Chondrocyte (in vitro differentiated cells): Measurements from ENCODE around the gene GSE1. TPM values are rescaled to one million over a fixed set of nuclear protein-coding genes. Genes with fewer than 3 reads are reported as not detected.

ENCODE experiments used
- DNase-seq: peaks from one replicate; pipeline ENCODE4 v3.0.0; 2021; ENCODE audit warnings: mixed read lengths, low spot score
- H3K27ac Mint-ChIP-seq: one replicate; pipeline ENCODE4 v1.8.0; 2021; ENCODE audit warnings: mild to moderate bottlenecking, moderate library complexity, mixed read lengths; ENCODE audit not compliant: unreplicated experiment
- H3K27me3 Mint-ChIP-seq: 2 replicates; pipeline ENCODE4 v1.8.0; 2021; ENCODE audit warnings: low read depth, mixed read lengths
- H3K36me3 Mint-ChIP-seq: 2 replicates; pipeline ENCODE4 v1.8.0; 2021; ENCODE audit warnings: low read depth, mixed read lengths
- H3K4me1 Mint-ChIP-seq: 2 replicates; pipeline ENCODE4 v1.8.0; 2021; ENCODE audit warnings: low read depth, mild to moderate bottlenecking, mixed read lengths
- H3K4me3 Mint-ChIP-seq: one replicate; pipeline ENCODE4 v1.8.0; 2021; ENCODE audit warnings: mild to moderate bottlenecking, moderate library complexity, mixed read lengths; ENCODE audit not compliant: unreplicated experiment
- H3K9me3 Mint-ChIP-seq: 2 replicates; pipeline ENCODE4 v1.8.0; 2021; ENCODE audit warnings: low read depth, mixed read lengths
- CTCF ChIP-seq: fragments of 200-600 bp; sonication (generic); IDR thresholded peaks from 2 replicates; pipeline ENCODE4 v1.5.0; 2021; ENCODE audit warnings: antibody characterized with exemption, mild to moderate bottlenecking, moderate library complexity
- total RNA-seq: library from RNA; stranded (reverse); gene quantifications from 3 replicates; pipeline ENCODE4 v1.2.1, GENCODE V29; 2021

The GSE1 gene
- total RNA-seq, 1 donor from 2014 or later = 22.6 TPM

DNA sequence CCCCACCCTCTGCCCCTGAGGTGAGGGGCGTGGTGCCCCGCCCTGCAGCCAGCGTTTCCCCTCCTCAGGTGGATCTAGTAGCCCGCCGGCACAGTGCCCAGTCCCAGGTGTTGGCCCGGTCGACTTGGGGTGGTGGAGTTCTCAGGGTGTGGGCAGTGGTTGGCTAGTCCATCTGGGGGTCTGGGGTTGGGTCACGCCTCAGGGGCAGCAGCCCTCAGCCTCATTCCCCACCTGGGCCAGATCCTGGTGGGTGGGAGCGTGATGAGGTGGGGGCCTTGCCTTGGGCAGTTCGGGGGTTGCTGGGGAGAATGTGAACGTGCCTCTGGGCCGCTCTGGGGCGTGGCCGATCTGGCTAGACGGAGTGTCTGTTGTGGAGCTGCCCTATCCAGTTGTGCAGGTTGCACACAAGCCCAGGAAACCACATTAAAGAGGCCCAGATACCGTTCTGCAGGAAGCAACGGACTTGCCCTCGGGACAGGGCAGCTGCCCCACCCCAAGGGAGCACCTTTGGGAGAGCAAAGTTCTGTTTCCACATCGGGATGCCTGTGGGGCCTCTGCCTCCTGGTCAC, 32.0 kb downstream of the GSE1 start:
- Mint-ChIP-seq H3K27ac (no peak overlapping the region), H3K36me3 (no peaks in the 10 kb centered on the region), H3K9me3 (no peaks in the 10 kb centered on the region), H3K27me3 (no peaks in the 10 kb centered on the region), H3K4me1 (no peaks in the 10 kb centered on the region), H3K4me3 (no peak overlapping the region)
- DNase-seq = no peak
- TF ChIP-seq CTCF = no peak

DNA sequence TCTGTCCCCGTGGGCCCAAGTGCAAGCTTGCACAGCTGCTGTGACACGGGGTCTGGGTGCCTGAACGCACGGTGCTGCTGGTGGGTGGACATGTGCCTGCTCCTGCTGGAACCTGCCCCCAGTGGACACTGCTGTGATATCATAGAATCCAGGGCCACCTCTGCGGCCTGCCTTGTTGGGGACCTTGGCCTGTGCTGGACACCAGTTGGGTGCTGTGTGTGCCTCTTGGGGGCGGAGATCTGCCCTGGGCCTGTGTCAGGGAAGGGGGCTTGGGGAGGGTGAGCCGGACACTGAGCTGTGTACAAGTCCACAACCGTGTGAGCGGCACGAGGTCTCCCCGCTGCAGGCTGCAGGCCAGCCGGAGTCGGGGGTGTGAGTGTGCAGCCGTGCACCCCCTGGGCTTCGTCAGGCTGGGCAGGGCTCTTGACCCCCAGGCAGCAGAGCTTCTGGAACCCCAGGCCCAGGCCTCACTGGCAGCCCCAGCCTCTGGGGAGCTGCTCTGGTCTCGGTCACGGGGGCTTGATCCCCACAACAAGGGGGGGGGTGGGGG, 33.3 kb downstream of the GSE1 start:
- no peak for DNase-seq
- no peak overlapping the region for H3K4me3 Mint-ChIP-seq
- no peak for TF ChIP-seq CTCF
- no peaks in the 10 kb centered on the region for H3K9me3 Mint-ChIP-seq
- no peaks in the 10 kb centered on the region for H3K27me3 Mint-ChIP-seq
- H3K4me1 Mint-ChIP-seq = no peaks in the 10 kb centered on the region
- H3K27ac Mint-ChIP-seq = no peak overlapping the region
- H3K36me3 Mint-ChIP-seq = no peaks in the 10 kb centered on the region

DNA sequence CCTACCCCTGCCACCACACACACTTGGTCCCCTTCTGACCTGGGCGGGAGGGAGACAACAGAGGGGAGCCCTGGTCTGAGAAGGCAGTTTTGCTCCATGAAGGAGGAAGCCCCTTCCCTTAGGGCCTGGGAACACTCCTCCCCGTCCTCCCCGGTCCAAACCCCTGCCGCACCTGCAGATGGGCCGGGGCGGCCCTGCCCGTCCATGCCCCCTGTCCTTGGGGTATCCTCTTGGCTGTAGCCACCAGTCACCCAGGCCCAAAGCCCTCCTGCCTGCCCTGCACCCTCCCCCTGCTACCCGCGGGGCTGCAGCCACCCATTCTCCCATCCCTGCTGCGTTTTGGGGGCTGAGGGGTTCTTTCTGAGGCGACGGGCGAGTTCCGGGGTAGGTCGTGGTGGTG, 33.9 kb downstream of the GSE1 start:
- DNase-seq = no peak
- Mint-ChIP-seq H3K27ac (no peak overlapping the region), H3K4me3 (no peak overlapping the region), H3K27me3 (no peaks in the 10 kb centered on the region), H3K9me3 (no peaks in the 10 kb centered on the region), H3K36me3 (no peaks in the 10 kb centered on the region), H3K4me1 (peaks cover 2% of the 10 kb centered on the region)
- no peak for TF ChIP-seq CTCF

DNA sequence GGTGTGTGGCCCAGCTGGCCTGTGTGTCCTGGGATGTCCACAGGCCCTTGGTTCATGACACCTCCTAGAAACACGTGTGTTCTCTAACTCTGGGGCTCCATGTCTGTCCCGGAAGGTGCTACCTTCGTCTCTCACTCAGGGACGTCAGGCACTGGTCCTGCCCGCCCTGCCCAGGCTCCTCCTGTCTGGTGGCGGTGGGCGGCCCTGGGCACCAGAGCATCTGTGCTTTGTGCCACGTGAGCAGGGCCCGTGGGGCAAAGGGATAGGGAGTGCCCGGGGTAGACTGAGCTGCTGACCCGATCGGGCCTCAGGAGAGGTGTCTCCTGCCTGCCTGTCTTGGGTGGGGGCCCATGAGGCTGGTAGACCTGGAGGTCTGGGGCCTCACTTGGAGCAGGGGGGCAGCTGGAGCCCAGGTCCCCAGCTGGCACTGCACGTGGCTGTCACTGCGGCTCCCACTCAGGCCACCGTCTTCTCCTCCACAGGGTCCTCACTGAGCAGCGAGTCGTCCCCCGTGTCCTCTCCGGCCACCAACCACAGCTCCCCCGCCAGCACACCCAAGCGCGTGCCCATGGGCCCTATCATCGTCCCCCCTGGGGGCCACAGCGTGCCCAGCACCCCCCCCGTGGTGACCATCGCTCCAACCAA, 35.1 kb downstream of the GSE1 start:
- Mint-ChIP-seq H3K27me3 (no peaks in the 10 kb centered on the region), H3K27ac (no peak overlapping the region), H3K4me1 (peaks cover 11% of the 10 kb centered on the region), H3K36me3 (no peaks in the 10 kb centered on the region), H3K9me3 (no peaks in the 10 kb centered on the region), H3K4me3 (no peak overlapping the region)
- no peak for DNase-seq
- no peak for TF ChIP-seq CTCF

DNA sequence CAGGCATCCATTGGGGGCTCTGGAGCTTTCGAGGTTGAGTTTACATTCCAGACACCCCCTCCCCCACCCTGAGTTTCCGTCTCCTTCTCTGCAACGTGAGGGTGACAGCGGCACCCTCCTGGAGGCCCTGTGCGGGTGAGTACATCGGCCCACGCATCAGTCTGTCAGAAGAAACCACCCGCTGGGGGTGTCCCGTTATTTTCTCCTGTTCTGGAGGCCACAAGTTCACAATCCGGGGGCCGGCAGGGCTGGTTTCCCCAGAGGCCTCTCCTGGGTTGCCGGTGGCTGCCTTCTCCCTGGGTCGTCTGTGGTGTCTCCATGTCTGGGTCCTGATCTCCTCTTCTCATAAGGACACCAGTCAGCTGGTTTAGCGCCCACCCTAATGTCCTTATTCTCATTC, 35.7 kb downstream of the GSE1 start:
- H3K4me1 Mint-ChIP-seq = peaks cover 11% of the 10 kb centered on the region
- no peak overlapping the region for H3K4me3 Mint-ChIP-seq
- H3K27me3 Mint-ChIP-seq = no peaks in the 10 kb centered on the region
- no peaks in the 10 kb centered on the region for H3K36me3 Mint-ChIP-seq
- no peak overlapping the region for H3K27ac Mint-ChIP-seq
- H3K9me3 Mint-ChIP-seq = no peaks in the 10 kb centered on the region
- TF ChIP-seq CTCF = no peak
- no peak for DNase-seq
